GM12878 (cell line): ENCODE data around the gene S100A3. TPM values are rescaled to one million over a fixed set of nuclear protein-coding genes. Genes with fewer than 3 reads are reported as not detected.

Experiments used
- ATAC-seq: fragments of 200-7000 bp; cut with Tn5 transposase; 3 replicates; pipeline ENCODE4 v1.9.1; 2020; ENCODE audit warnings: mild to moderate bottlenecking, moderate library complexity
- BruUV-seq: library from RNA; stranded (reverse); fragments of 400-500 nt; replicated peaks from 2 replicates; lab custom pipeline; 2021; lab: Mats Ljungman, UMichigan
- CTCF ChIA-PET: fragments of 300-600 bp; sonication (Branson Sonifier 250); formaldehyde crosslinking; extraction: SDS; loops from one replicate; lab custom pipeline; 2021; ENCODE audit warnings: inconsistent platforms; lab: Yijun Ruan, JAX
- POLR2A ChIA-PET: fragments of 350-600 bp; formaldehyde crosslinking; extraction: SDS; loops from one replicate; lab custom pipeline; 2021; ENCODE audit warnings: inconsistent platforms; lab: Charles Lee
- RAD21 ChIA-PET: fragments of 300-600 bp; sonication (Branson Sonifier 250); formaldehyde crosslinking; loops from one replicate; lab custom pipeline; 2023; ENCODE audit warnings: antibody characterized with exemption; ENCODE audit not compliant: unreplicated experiment; lab: Charles Lee
- SMC1A ChIA-PET: fragments of 300-600 bp; sonication (Branson Sonifier 250); formaldehyde crosslinking; loops from one replicate; lab custom pipeline; 2023; ENCODE audit not compliant: unreplicated experiment, uncharacterized antibody; lab: Charles Lee
- DNase-seq: peaks from one replicate; pipeline ENCODE4 v3.0.0-alpha.2; 2011; ENCODE audit warnings: low read depth, low spot score
- FAIRE-seq: peaks from 3 replicates; lab custom pipeline; 2011; peaks lifted over from hg19 to GRCh38; lab: Jason Lieb, UNC
- H2AFZ ChIP-seq: 2 replicates; pipeline ENCODE4 v1.6.0; 2011; ENCODE audit warnings: low read depth, low read length, control low read depth; ENCODE audit not compliant: control insufficient read depth
- H3K27ac ChIP-seq: 2 replicates; pipeline ENCODE4 v1.5.1; 2011; ENCODE audit warnings: control low read depth; ENCODE audit not compliant: control insufficient read depth, insufficient read depth
- H3K27me3 ChIP-seq, 2 experiments: replicated peaks in 1 of 2; 2 replicates each; pipeline versions ENCODE4 v1.6.0 to v1.6.1; 2011; ENCODE audit warnings: low read length in 1 of 2; ENCODE audit not compliant: control insufficient read depth in 2 of 2, insufficient read depth in 2 of 2
- H3K36me3 ChIP-seq, 2 experiments: 2 replicates each; pipeline ENCODE4 v1.5.1; 2011; ENCODE audit warnings: low read length in 1 of 2; ENCODE audit not compliant: control insufficient read depth in 2 of 2, insufficient read depth in 2 of 2
- H3K4me1 ChIP-seq: 2 replicates; pipeline ENCODE4 v1.6.1; 2011; ENCODE audit warnings: mild to moderate bottlenecking, low read length, moderate library complexity, mixed read lengths; ENCODE audit not compliant: control insufficient read depth, insufficient read depth
- H3K4me2 ChIP-seq: 2 replicates; pipeline ENCODE4 v1.6.0; 2011; ENCODE audit warnings: control low read depth; ENCODE audit not compliant: control insufficient read depth, insufficient read depth
- H3K4me3 ChIP-seq: fragments of 200-600 bp; sonication (generic); 2 replicates; pipeline ENCODE4 v1.5.1; 2016
- H3K79me2 ChIP-seq: 2 replicates; pipeline ENCODE4 v1.6.0; 2011; ENCODE audit warnings: low read length; ENCODE audit not compliant: control insufficient read depth, insufficient read depth
- H3K9ac ChIP-seq: 2 replicates; pipeline ENCODE4 v1.8.0; 2011; ENCODE audit warnings: low read length, control low read depth, mixed read lengths; ENCODE audit not compliant: control insufficient read depth, insufficient read depth
- H3K9me3 ChIP-seq: replicated peaks from 3 replicates; pipeline ENCODE4 v1.5.1; 2011; ENCODE audit warnings: mild to moderate bottlenecking, low read length; ENCODE audit not compliant: control insufficient read depth, insufficient read depth
- H4K20me1 ChIP-seq: 2 replicates; pipeline ENCODE4 v1.6.0; 2011; ENCODE audit not compliant: control insufficient read depth, insufficient read depth
- CEBPZ ChIP-seq: fragments of 150-350 bp; IDR thresholded peaks from 2 replicates; pipeline ENCODE4 v1.6.1; 2016; ENCODE audit warnings: low read depth, low read length
- CHD2 ChIP-seq: IDR thresholded peaks from 2 replicates; pipeline ENCODE4 v1.6.1; 2011; ENCODE audit warnings: low read depth, low read length, improper control_type of control experiment, borderline replicate concordance
- CREB1 ChIP-seq: IDR thresholded peaks from 2 replicates; pipeline ENCODE4 v1.6.1; 2012; ENCODE audit warnings: low read depth, mild to moderate bottlenecking, inconsistent platforms
- SIX5 ChIP-seq: IDR thresholded peaks from 2 replicates; pipeline ENCODE4 v1.6.1; 2011; ENCODE audit warnings: mild to moderate bottlenecking, low read depth, low read length, moderate library complexity; ENCODE audit not compliant: severe bottlenecking
- SUZ12 ChIP-seq: fragments of 200-600 bp; sonication (generic); IDR thresholded peaks from one replicate; pipeline ENCODE4 v1.6.1; 2018; ENCODE audit warnings: antibody characterized with exemption, mild to moderate bottlenecking; ENCODE audit not compliant: unreplicated experiment
- YBX1 ChIP-seq: fragments of 450-650 bp; IDR thresholded peaks from 2 replicates; pipeline ENCODE4 v1.6.1; 2016; ENCODE audit warnings: antibody characterized with exemption
- WGBS: methylation state at CpG from one replicate; pipeline ENCODE4 v1.1.6; 2016; ENCODE audit warnings: low lambda C conversion rate; ENCODE audit not compliant: insufficient replicate concordance, insufficient coverage; ENCODE audit errors: missing lambda C conversion rate; 5-methylcytosine and 5-hydroxymethylcytosine counted together
- in situ Hi-C: fragments of 300-500 bp; cut with MboI; formaldehyde crosslinking; loops from 9 replicates; pipeline ENCODE4 v1.14.3; 2018; ENCODE audit warnings: mixed read lengths
- intact Hi-C: fragments of 100-400 bp; cut with micrococcal nuclease; formaldehyde crosslinking; loops from one replicate; pipeline ENCODE4 v1.14.2; 2022; ENCODE audit not compliant: unreplicated experiment
- polyA plus RNA-seq, 11 experiments: library from polyadenylated mRNA; depleted of rRNA in 4 of 11; unstranded in 6 of 11; stranded (reverse) in 5 of 11; fragments of >200 nt; fragmentation: Nextera tagmentation in 4 of 11; fragmentation: Illumina TruSeq in 1 of 11; extraction: Ambion mirVana in 4 of 11; extraction: Trizol in 1 of 11; gene quantifications; 1 replicate in 1 of 11; 2 replicates in 10 of 11; pipeline versions ENCODE4 v1.2.1 to v1.2.3, GENCODE V29; 2011 to 2016; ENCODE audit warnings: inconsistent platforms in 2 of 11, missing spikeins in 2 of 11, low read depth in 1 of 11
- total RNA-seq, 4 experiments: library from RNA; depleted of rRNA in 3 of 4; stranded (reverse); fragments of >200 nt in 3 of 4; fragmentation: Illumina TruSeq in 1 of 4; extraction: Trizol in 1 of 4; gene quantifications; 2 replicates each; pipeline versions ENCODE4 v1.2.1 to v1.2.3, GENCODE V29; 2013 to 2021

Gene S100A3
- total and polyA plus RNA-seq, 10 of the 15 experiments (the other 5 are each of a cell fraction or from before 2014, with no cell fraction given), result 0.32 to 0.45 TPM; not detected in 8

- intact Hi-C loops (no loop called here), in situ Hi-C loops (no loop called here)
- H3K79me2 ChIP-seq, result no peaks in the 10 kb centered on the region
- TF ChIP-seq CEBPZ (no peak), SUZ12 (no peak), SIX5 (no peak), CREB1 (no peak), YBX1 (no peak), CHD2 (no peak)
- peaks cover 10% of the 10 kb centered on the region for H3K4me1 ChIP-seq
- POLR2A ChIA-PET, result interaction anchor here (2.2 kb wide), 1 partner anchor 16 kb away, joined by 6 read pairs; the partner anchor contains the start of gene S100A2
- WGBS, result 69% methylated on average over 6 of the region's 6 CpGs
- no peak overlapping the region for H2AFZ ChIP-seq
- no peaks in the 10 kb centered on the region for H3K27me3 ChIP-seq
- no peaks in the 10 kb centered on the region for H3K36me3 ChIP-seq
- H3K4me2 ChIP-seq, result no peak overlapping the region
- FAIRE-seq (no peak), ATAC-seq (no peak), DNase-seq (no peak)
- H3K9ac ChIP-seq, result no peak overlapping the region
- RAD21 ChIA-PET, result interaction anchor here (1.4 kb wide), 2 partner anchors 15 to 16 kb away, joined by 5 to 6 read pairs; partner anchors contain the start of genes S100A2 and S100A6
- CTCF ChIA-PET, result interaction anchor here (0.8 to 3.4 kb wide), 6 partner anchors 11 to 39 kb away, joined by 3 to 27 read pairs (median 4); no protein-coding TSS in a partner anchor
- no peak overlapping the region for H3K4me3 ChIP-seq
- H3K9me3 ChIP-seq, result no peaks in the 10 kb centered on the region
- H4K20me1 ChIP-seq, result no peaks in the 10 kb centered on the region
- no peak overlapping the region for H3K27ac ChIP-seq
- SMC1A ChIA-PET, result interaction anchor here (0.8 to 2.5 kb wide), 3 partner anchors 15 to 39 kb away, joined by 3 to 15 read pairs (median 3); partner anchors contain the start of gene S100A6
- no TSS peak for BruUV-seq
Measured at GRCh38 chr1:153549741-153550397, 811 bp upstream of the S100A3 start.
